Measurements from ENCODE around the gene GRIP1.
"Not testable (repeated sequence)": the region's sequence is repeated elsewhere in the genome, so short reads cannot be mapped to it uniquely, and the experiment has no call there.

Gene GRIP1

DNA sequence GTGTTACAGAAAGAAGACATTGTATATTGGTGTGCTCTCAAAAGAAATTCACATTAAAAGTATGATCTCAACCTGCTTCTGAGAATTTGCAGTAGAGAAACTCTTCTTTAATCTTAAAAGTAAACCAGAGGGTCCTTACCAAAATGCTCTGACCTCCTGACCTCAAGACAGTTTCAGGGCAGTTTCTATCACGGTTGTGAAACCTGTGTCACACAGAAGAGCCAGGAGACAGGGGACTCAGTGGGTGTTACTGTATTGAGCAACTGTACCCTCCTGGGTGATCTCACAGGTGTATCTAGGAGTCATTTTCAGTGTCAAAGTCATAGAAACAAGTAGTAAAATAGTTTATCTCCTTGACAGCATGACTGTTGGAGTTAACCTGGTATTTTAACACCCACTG, 178.0 kb downstream of the GRIP1 start:
- H3K27me3 ChIP-seq (ENCODE audit: control insufficient read depth, low read length): no peaks in the 10 kb centered on the region
- H3K9me3 ChIP-seq (ENCODE audit: control insufficient read depth, insufficient read depth, low read length): peaks cover under 1% of the 10 kb centered on the region; the same call in 1 of the 2 replicates
- no peaks in the 10 kb centered on the region for H3K9me2 ChIP-seq (replicated peaks; ENCODE audit: control insufficient read depth, low read length)
- no peak overlapping the region for H3K4me2 ChIP-seq (ENCODE audit: low read length)
- no peak for TF ChIP-seq EZH2phosphoT487 (IDR thresholded peaks at IDR 0.05; ENCODE audit: borderline replicate concordance, low read length)
- TF ChIP-seq, protein P1, sequence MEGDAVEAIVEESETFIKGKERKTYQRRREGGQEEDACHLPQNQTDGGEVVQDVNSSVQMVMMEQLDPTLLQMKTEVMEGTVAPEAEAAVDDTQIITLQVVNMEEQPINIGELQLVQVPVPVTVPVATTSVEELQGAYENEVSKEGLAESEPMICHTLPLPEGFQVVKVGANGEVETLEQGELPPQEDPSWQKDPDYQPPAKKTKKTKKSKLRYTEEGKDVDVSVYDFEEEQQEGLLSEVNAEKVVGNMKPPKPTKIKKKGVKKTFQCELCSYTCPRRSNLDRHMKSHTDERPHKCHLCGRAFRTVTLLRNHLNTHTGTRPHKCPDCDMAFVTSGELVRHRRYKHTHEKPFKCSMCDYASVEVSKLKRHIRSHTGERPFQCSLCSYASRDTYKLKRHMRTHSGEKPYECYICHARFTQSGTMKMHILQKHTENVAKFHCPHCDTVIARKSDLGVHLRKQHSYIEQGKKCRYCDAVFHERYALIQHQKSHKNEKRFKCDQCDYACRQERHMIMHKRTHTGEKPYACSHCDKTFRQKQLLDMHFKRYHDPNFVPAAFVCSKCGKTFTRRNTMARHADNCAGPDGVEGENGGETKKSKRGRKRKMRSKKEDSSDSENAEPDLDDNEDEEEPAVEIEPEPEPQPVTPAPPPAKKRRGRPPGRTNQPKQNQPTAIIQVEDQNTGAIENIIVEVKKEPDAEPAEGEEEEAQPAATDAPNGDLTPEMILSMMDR (IDR thresholded peaks at IDR 0.05; ENCODE audit: low read depth, low read length, poor library complexity, severe bottlenecking): no peak
- peaks cover 5% of the 10 kb centered on the region for H3K4me1 ChIP-seq (ENCODE audit: control insufficient read depth, low read length)
- H3K36me3 ChIP-seq (ENCODE audit: control insufficient read depth, low read length): no peaks in the 10 kb centered on the region
- H3K27ac ChIP-seq (ENCODE audit: low read depth, low read length): no peak overlapping the region
- H4K20me1 ChIP-seq (ENCODE audit: control insufficient read depth, insufficient read depth, low read depth, low read length): no peaks in the 10 kb centered on the region
- H3K4me3 ChIP-seq (ENCODE audit: low read length): no peak overlapping the region
- no peaks in the 10 kb centered on the region for H3F3A ChIP-seq (ENCODE audit: control insufficient read depth, insufficient read depth)
- H3K79me2 ChIP-seq (ENCODE audit: control insufficient read depth, low read length): no peaks in the 10 kb centered on the region

DNA sequence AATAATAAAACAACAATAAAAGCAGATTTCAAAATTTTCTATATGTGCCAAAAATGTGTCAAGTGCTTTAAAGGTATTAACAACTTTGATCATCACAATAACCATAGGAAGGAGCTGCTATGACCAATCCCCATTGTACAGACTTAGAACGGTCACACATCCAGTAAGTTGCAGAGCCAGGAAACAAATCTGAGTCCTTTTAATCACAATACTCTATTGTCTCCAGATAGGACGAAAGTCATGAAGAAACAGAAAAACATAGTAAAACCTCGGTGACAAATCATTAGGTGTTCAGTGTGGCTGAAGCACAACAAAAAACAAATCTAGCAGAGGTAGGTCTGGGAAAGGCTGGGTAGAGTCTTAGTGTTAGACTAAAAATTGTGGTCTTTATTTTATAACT, 178.8 kb downstream of the GRIP1 start:
- Histone ChIP-seq H3K9me3 (ENCODE audit: control insufficient read depth, insufficient read depth, low read length) (no peaks in the 10 kb centered on the region), H3K27me3 (ENCODE audit: control insufficient read depth, low read length) (no peaks in the 10 kb centered on the region), H3K79me2 (ENCODE audit: control insufficient read depth, low read length) (no peaks in the 10 kb centered on the region), H4K20me1 (ENCODE audit: control insufficient read depth, insufficient read depth, low read depth, low read length) (no peaks in the 10 kb centered on the region), H3K27ac (ENCODE audit: low read depth, low read length) (no peak overlapping the region), H3K4me1 (ENCODE audit: control insufficient read depth, low read length) (peaks cover 11% of the 10 kb centered on the region), H3K36me3 (ENCODE audit: control insufficient read depth, low read length) (no peaks in the 10 kb centered on the region), H3K4me3 (ENCODE audit: low read length) (no peak overlapping the region), H3F3A (ENCODE audit: control insufficient read depth, insufficient read depth) (no peaks in the 10 kb centered on the region), H3K4me2 (ENCODE audit: low read length) (no peak overlapping the region), H3K9me2 (replicated peaks; ENCODE audit: control insufficient read depth, low read length) (no peaks in the 10 kb centered on the region)
- TF ChIP-seq, protein P1 (IDR thresholded peaks at IDR 0.05; ENCODE audit: low read depth, low read length, poor library complexity, severe bottlenecking): no peak
- no peak for TF ChIP-seq EZH2phosphoT487 (IDR thresholded peaks at IDR 0.05; ENCODE audit: borderline replicate concordance, low read length)

DNA sequence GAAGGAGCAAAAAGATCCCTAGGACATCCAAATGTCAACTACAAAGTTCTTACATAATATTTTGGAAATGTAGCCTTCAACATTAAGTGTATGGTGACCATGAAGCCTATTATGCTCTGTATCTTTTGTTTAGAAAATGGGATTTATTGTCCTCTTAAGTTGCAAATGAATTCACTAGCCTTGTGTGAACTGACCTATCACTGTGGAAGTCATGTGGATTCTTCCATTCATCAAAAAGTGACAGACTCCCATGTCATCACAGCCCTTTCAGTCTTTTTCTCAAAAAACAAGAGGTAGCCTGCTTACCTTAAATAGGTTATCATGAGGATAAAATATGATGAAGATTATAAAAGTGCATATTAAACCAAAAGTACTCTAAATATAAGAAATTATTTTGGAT, 179.9 kb downstream of the GRIP1 start:
- H3K36me3 ChIP-seq (ENCODE audit: control insufficient read depth, low read length): no peaks in the 10 kb centered on the region
- H3K79me2 ChIP-seq (ENCODE audit: control insufficient read depth, low read length): no peaks in the 10 kb centered on the region
- no peaks in the 10 kb centered on the region for H4K20me1 ChIP-seq (ENCODE audit: control insufficient read depth, insufficient read depth, low read depth, low read length)
- no peaks in the 10 kb centered on the region for H3K27me3 ChIP-seq (ENCODE audit: control insufficient read depth, low read length)
- H3K4me2 ChIP-seq (ENCODE audit: low read length): no peak overlapping the region
- no peaks in the 10 kb centered on the region for H3K9me3 ChIP-seq (ENCODE audit: control insufficient read depth, insufficient read depth, low read length)
- H3K4me3 ChIP-seq (ENCODE audit: low read length): no peak overlapping the region
- no peak for TF ChIP-seq EZH2phosphoT487 (IDR thresholded peaks at IDR 0.05; ENCODE audit: borderline replicate concordance, low read length)
- TF ChIP-seq, protein P1 (IDR thresholded peaks at IDR 0.05; ENCODE audit: low read depth, low read length, poor library complexity, severe bottlenecking): no peak
- no peaks in the 10 kb centered on the region for H3K9me2 ChIP-seq (replicated peaks; ENCODE audit: control insufficient read depth, low read length)
- no peak overlapping the region for H3K27ac ChIP-seq (ENCODE audit: low read depth, low read length)
- no peaks in the 10 kb centered on the region for H3F3A ChIP-seq (ENCODE audit: control insufficient read depth, insufficient read depth)
- peaks cover 13% of the 10 kb centered on the region for H3K4me1 ChIP-seq (ENCODE audit: control insufficient read depth, low read length)

DNA sequence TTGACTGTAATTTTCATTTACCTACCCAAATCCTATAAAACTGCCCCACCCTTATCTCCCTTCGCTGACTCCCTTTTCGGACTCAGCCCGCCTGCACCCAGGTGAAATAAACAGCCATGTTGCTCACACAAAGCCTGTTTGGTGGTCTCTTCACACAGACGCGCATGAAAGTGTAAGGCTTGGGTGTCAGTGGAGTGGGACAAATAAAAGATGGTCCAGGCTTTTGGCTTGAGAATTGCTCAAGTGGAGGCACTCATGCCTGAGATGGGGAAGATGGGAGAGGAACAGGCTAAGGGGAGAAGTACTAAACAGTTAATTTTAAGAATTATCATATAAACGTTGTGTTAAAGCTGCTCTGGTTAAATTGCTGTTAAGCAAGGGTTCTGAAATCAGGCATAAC, 180.8 kb downstream of the GRIP1 start:
- not testable (repeated sequence) for H3K9me3 ChIP-seq (ENCODE audit: control insufficient read depth, insufficient read depth, low read length); H3K4me2 ChIP-seq (ENCODE audit: low read length); H3K79me2 ChIP-seq (ENCODE audit: control insufficient read depth, low read length); H4K20me1 ChIP-seq (ENCODE audit: control insufficient read depth, insufficient read depth, low read depth, low read length); H3K9me2 ChIP-seq (replicated peaks; ENCODE audit: control insufficient read depth, low read length); H3K27ac ChIP-seq (ENCODE audit: low read depth, low read length); H3K36me3 ChIP-seq (ENCODE audit: control insufficient read depth, low read length); H3K27me3 ChIP-seq (ENCODE audit: control insufficient read depth, low read length); H3K4me3 ChIP-seq (ENCODE audit: low read length); H3F3A ChIP-seq (ENCODE audit: control insufficient read depth, insufficient read depth)
- H3K4me1 ChIP-seq (ENCODE audit: control insufficient read depth, low read length): peaks cover 13% of the 10 kb centered on the region
